Endothelial cell of hepatic sinusoid (primary cell): Measurements from ENCODE around the gene SPEN.
"Not testable (repeated sequence)": the region's sequence is repeated elsewhere in the genome, so short reads cannot be mapped to it uniquely, and the experiment has no call there.

Source experiments
- in situ Hi-C: cut with HindIII; loops from 2 replicates; pipeline ENCODE4 v1.10.0; 2017; ENCODE audit warnings: low sequenced_read_pairs

The SPEN gene

GRCh38 chr1:15975805-15976680, 128.5 kb downstream of the SPEN start, which contains the start of gene ZBTB17:
ZBTB17 (minus strand) TSS chr1:15976101; CDS start chr1:15948495, 27,606 bp downstream.
- in situ Hi-C loops = no loop called here

DNA sequence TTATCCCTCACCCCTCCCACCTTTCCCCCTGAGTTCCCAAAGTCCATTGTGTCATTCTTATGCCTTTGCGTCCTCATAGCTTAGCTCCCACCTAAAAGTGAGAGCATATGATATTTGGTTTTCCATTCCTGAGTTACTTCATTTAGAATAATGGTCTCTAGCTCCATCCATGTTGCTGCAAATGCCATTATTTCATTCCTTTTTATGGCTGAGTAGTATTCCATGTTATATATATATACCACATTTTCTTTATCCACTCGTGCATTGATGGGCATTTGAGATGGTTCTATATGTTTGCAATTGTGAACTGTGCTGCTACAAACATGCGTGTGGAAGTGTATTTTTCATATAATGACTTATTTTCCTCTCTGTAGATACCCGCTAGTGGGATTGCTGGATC, 130.4 kb downstream of the SPEN start:
- in situ Hi-C loops = not testable (repeated sequence)

GRCh38 chr1:15981679-15982078, 134.2 kb downstream of the SPEN start:
- in situ Hi-C loops = no loop called here

- in situ Hi-C loops = no loop called here
Measured at GRCh38 chr1:15983275-15983674, 135.8 kb downstream of the SPEN start.

DNA sequence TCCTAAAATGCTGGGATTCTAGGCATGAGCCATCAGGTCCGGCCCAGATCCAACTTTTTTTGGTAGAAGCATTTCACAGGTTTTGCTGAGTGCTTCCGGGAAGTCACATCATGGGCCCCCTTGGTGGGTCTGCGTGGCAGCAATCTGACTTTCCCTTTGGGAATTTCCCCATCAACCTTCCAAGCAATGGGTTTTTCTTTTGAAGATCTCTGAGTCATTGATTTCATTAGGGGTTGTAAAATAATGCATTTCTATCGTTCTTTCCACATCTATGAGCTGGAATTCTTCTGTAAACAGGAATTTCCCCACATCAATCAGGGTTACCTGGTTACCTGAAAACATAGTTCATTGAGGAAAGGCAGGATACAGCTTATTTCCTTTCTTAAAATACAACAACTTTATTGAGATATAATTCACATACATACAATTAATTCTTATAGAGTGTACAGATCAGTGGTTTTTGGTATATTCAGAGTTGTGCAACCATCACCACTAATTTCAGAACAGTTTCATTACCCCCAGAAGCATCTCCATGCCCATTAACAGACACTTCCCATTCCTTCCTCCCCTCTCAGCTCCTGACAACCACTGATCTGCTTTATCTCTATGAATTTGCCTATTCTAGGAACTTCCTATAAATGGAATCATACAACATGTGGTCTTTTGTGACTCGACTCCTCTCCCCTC, 138.2 kb downstream of the SPEN start:
- in situ Hi-C loops = no loop called here

GRCh38 chr1:15988856-15989736, 141.6 kb downstream of the SPEN start:
- in situ Hi-C loops = no loop called here

DNA sequence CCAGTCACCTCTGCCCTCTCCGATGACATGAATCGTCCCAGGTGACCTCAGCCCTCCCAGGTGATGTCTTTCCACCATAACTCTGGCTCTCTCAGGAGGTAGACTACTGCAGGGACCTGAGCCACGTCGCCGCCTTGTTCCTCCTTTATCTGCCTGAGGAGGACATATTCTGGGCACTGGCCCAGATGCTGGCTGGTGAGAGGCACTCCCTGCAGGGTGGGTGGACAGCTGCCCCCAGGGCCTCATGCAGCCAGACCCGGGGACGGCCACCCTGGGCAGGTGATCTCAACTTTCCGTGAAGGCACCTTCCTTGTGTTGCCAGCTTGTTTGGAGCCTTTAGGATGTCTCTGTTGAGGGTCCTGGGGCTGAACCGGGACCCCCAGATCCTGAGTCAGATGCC, 142.3 kb downstream of the SPEN start:
- in situ Hi-C loops = no loop called here
